Measurements from ENCODE around the gene PBX4. TPM values are rescaled to one million over a fixed set of nuclear protein-coding genes. Genes with fewer than 3 reads are reported as not detected.

Gene PBX4
- total RNA-seq, 4 donors from 2014 or later: 0.42 to 4.5 (median 0.68) TPM

GRCh38 chr19:19550972-19551852, 67.3 kb downstream of the PBX4 start:
- 89 to 100% methylated on average over 1 to 2 of the region's 10 CpGs for WGBS, 2 donors (ENCODE audit: low coverage in 1 of 2)
- no peak for ATAC-seq

GRCh38 chr19:19550485-19550929, 68.0 kb downstream of the PBX4 start:
- H3K27me3 ChIP-seq: peaks cover 70% of the 10 kb centered on the region
- TF ChIP-seq EP300 (IDR thresholded peaks at IDR 0.05): no peak
- WGBS, 2 donors (ENCODE audit: low coverage in 1 of 2): no CpG with 5 or more reads among the region's 8 CpGs
- no peaks in the 10 kb centered on the region for H3K9me3 ChIP-seq
- no peak overlapping the region for H3K4me3 ChIP-seq
- H3K27ac ChIP-seq: no peak overlapping the region
- H3K36me3 ChIP-seq: no peaks in the 10 kb centered on the region
- ATAC-seq: no peak
- H3K4me1 ChIP-seq: no peaks in the 10 kb centered on the region

More at GRCh38 chr19:19550972-19551852, 67.3 kb downstream of the PBX4 start:
- H3K4me3 ChIP-seq: no peak overlapping the region
- no peak for TF ChIP-seq CTCF (IDR thresholded peaks at IDR 0.05)
- no peak for TF ChIP-seq EP300 (IDR thresholded peaks at IDR 0.05)
- TF ChIP-seq POLR2A (IDR thresholded peaks at IDR 0.05): no peak
- TF ChIP-seq POLR2AphosphoS5 (IDR thresholded peaks at IDR 0.05): no peak
- no peak overlapping the region for H3K27ac ChIP-seq
- no peaks in the 10 kb centered on the region for H3K9me3 ChIP-seq
- H3K36me3 ChIP-seq: no peaks in the 10 kb centered on the region
- H3K4me1 ChIP-seq: no peaks in the 10 kb centered on the region
- peaks cover 63% of the 10 kb centered on the region for H3K27me3 ChIP-seq

- Histone ChIP-seq H3K4me1 (no peaks in the 10 kb centered on the region), H3K27ac (no peak overlapping the region), H3K27me3 (peaks cover 73% of the 10 kb centered on the region), H3K4me3 (no peak overlapping the region), H3K36me3 (no peaks in the 10 kb centered on the region), H3K9me3 (no peaks in the 10 kb centered on the region)
- TF ChIP-seq POLR2A (IDR thresholded peaks at IDR 0.05) (no peak), CTCF (IDR thresholded peaks at IDR 0.05) (no peak), POLR2AphosphoS5 (IDR thresholded peaks at IDR 0.05) (no peak), EP300 (IDR thresholded peaks at IDR 0.05) (no peak)
- no peak for ATAC-seq
- 64 to 72% methylated on average over 9 to 10 of the region's 23 CpGs for WGBS, 2 donors (ENCODE audit: low coverage in 1 of 2)
Measured at GRCh38 chr19:19549804-19550464, 68.6 kb downstream of the PBX4 start.

GRCh38 chr19:19548915-19549759, 69.3 kb downstream of the PBX4 start:
- Histone ChIP-seq H3K27ac (no peak overlapping the region), H3K9me3 (no peaks in the 10 kb centered on the region), H3K4me3 (no peak overlapping the region), H3K36me3 (no peaks in the 10 kb centered on the region), H3K27me3 (peaks cover 73% of the 10 kb centered on the region), H3K4me1 (no peaks in the 10 kb centered on the region)
- 55 to 73% methylated on average over 6 of the region's 13 CpGs for WGBS, 2 donors (ENCODE audit: low coverage in 1 of 2)
- TF ChIP-seq POLR2A (IDR thresholded peaks at IDR 0.05) (no peak), CTCF (IDR thresholded peaks at IDR 0.05) (no peak), EP300 (IDR thresholded peaks at IDR 0.05) (no peak), POLR2AphosphoS5 (IDR thresholded peaks at IDR 0.05) (no peak)
- no peak for ATAC-seq

All from gastroesophageal sphincter (tissue), 4 donors.